Loucy (cell line): Measurements from ENCODE around the gene LUC7L2.

ENCODE experiments used
- EZH2phosphoT487 ChIP-seq: fragments of 200-600 bp; IDR thresholded peaks from 2 replicates; pipeline ENCODE4 v1.6.1; 2018; ENCODE audit warnings: antibody characterized with exemption, mild to moderate bottlenecking, moderate library complexity, borderline replicate concordance
- TF ChIP-seq, protein P1 (sequence below): fragments of 200-600 bp; sonication (generic); conservative IDR thresholded peaks from 2 replicates; pipeline ENCODE4 v1.5.1; 2014; ENCODE audit warnings: mild to moderate bottlenecking, antibody characterized with exemption, low read length

- TF ChIP-seq, protein P1, sequence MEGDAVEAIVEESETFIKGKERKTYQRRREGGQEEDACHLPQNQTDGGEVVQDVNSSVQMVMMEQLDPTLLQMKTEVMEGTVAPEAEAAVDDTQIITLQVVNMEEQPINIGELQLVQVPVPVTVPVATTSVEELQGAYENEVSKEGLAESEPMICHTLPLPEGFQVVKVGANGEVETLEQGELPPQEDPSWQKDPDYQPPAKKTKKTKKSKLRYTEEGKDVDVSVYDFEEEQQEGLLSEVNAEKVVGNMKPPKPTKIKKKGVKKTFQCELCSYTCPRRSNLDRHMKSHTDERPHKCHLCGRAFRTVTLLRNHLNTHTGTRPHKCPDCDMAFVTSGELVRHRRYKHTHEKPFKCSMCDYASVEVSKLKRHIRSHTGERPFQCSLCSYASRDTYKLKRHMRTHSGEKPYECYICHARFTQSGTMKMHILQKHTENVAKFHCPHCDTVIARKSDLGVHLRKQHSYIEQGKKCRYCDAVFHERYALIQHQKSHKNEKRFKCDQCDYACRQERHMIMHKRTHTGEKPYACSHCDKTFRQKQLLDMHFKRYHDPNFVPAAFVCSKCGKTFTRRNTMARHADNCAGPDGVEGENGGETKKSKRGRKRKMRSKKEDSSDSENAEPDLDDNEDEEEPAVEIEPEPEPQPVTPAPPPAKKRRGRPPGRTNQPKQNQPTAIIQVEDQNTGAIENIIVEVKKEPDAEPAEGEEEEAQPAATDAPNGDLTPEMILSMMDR: no peak
- no peak for TF ChIP-seq EZH2phosphoT487
Observed at GRCh38 chr7:139431459-139431858, 71.8 kb downstream of the LUC7L2 start.
